ENCODE measurements around the gene MYG1.

GRCh38 chr12:53254816-53255545, 44.5 kb upstream of the MYG1 start:
- TF ChIP-seq ZNF704 (tag by site-specific recombination; IDR thresholded peaks at IDR 0.05) (no peak), SP3 (tag by site-specific recombination; IDR thresholded peaks at IDR 0.05) (no peak), ZNF510 (tag by site-specific recombination; IDR thresholded peaks at IDR 0.05; ENCODE audit: insufficient replicate concordance) (no peak), ZNF473 (tag by site-specific recombination; IDR thresholded peaks at IDR 0.05) (no peak), ZNF561 (tag by site-specific recombination; IDR thresholded peaks at IDR 0.05; ENCODE audit: borderline replicate concordance) (no peak), ZNF146 (tag by site-specific recombination; IDR thresholded peaks at IDR 0.05) (no peak), ZNF792 (tag by site-specific recombination; IDR thresholded peaks at IDR 0.05) (no peak)

Data from HEK293 (cell line).